Measurements from ENCODE around the gene ANKH.
"Not testable (repeated sequence)": the region's sequence is repeated elsewhere in the genome, so short reads cannot be mapped to it uniquely, and the experiment has no call there.

Gene ANKH
- 72.6 to 75.9 (median 74.6) reads per million in 3 donors for total RNA-seq

DNA sequence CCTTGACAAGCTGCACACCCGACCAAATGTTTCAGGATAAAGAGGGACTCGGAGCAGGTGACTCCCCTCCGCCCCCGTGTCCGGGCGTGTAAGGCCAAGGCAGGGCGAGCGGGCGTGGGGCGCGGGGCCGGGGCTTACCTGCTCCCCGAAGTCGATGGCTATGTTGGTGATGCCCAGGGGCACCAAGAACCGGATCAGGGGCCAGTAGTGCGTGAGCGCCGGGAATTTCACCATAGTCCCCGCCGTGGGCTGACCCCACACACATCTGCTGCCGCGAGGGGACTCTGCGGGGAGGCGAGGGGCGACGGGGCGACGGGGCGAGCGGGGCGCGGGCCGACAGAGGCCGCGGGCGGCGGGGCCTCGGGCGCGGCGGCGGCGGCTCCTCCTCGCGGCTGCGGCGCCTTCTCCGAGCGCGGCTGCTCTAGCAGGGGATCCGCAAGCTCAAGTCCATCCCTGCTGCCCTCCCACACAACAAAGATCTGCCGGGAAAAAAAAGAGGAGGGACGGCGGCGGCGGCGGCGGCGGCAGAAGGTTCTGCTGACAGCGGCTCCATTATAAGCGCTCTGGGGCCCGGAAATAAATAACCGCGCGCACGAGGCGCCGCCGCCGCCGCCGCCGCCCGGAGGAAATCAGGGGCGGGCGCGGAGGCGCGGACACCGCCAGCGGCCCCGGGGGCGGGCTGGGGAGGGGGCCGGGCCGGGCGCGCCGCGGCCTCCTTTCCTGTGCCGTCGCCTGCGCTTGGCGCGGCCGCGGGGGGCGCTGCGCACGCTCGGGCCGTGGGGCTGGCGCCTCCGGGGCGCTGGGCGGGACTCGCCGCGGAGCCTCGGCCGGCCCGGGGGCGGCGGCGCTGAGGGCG, at the start of gene ANKH:
TSS of gene ANKH (minus strand) at position 565 of the 856 bp plus-strand sequence. CDS start at position 234, 331 bp downstream.
- Histone ChIP-seq H3K27ac (ENCODE audit: insufficient read depth, low read length, poor library complexity, severe bottlenecking) (peak within 1 kb of the TSS; percentile 69), H3K36me3 (ENCODE audit: control insufficient read depth, insufficient read depth, low read length) (no peaks in the 10 kb centered on the region), H3K9me3 (ENCODE audit: control insufficient read depth, low read length) (no peaks in the 10 kb centered on the region), H3K4me1 (ENCODE audit: control insufficient read depth, insufficient read depth, low read length, poor library complexity, severe bottlenecking) (peaks cover 7% of the 10 kb centered on the region), H3K4me3 (ENCODE audit: insufficient read depth, low read depth, low read length, poor library complexity, severe bottlenecking) (peak within 1 kb of the TSS; percentile 75), H3K27me3 (replicated peaks; ENCODE audit: control insufficient read depth, insufficient read depth, low read length, poor library complexity, severe bottlenecking) (no peaks in the 10 kb centered on the region)
- peak; percentile 69 to 75 (median 71) for DNase-seq

DNA sequence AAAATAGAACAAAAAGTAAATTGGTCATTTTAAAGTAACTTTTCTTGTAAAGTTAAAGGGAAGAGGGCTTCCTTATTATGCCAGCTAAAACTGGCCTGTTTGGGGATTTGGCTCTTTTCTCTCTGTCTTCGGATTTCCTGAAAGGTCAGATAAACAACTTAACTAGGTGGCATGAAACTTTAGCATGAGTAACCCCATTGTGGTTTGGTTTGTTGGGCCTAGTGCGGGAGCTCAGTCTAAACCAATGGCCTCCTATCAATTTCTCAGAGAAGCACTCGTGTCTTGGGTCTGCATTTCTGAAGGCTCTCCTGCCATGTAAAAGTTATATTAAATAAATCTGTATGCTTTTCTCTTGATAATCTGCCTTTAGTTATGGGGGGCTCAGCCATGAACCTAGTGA, 48.5 kb upstream of the ANKH start:
- no peak for DNase-seq
- no peak overlapping the region for H3K4me3 ChIP-seq (ENCODE audit: insufficient read depth, low read depth, low read length, poor library complexity, severe bottlenecking)
- no peaks in the 10 kb centered on the region for H3K9me3 ChIP-seq (ENCODE audit: control insufficient read depth, low read length)
- peaks cover under 1% of the 10 kb centered on the region for H3K4me1 ChIP-seq (ENCODE audit: control insufficient read depth, insufficient read depth, low read length, poor library complexity, severe bottlenecking)
- no peaks in the 10 kb centered on the region for H3K36me3 ChIP-seq (ENCODE audit: control insufficient read depth, insufficient read depth, low read length)
- H3K27me3 ChIP-seq (replicated peaks; ENCODE audit: control insufficient read depth, insufficient read depth, low read length, poor library complexity, severe bottlenecking), result no peaks in the 10 kb centered on the region
- H3K27ac ChIP-seq (ENCODE audit: insufficient read depth, low read length, poor library complexity, severe bottlenecking), result no peak overlapping the region

DNA sequence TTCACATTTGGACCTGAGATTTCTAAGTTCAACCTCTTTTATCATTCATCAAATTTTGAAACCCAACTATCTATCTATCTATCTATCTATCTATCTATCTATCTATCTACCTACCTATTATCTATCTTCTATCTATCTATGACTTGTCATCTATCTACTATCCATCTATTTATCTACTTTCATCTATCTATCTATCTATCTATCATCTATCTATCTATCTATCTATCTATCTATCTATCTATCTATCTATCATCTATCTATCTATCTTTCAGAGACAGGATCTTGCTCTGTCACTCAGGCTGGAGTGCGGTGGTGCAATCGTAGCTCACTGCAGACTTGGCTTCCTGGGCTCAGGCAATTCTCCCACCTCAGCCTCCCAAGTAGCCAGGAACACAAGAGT, 47.5 kb upstream of the ANKH start:
- not testable (repeated sequence) for H3K36me3 ChIP-seq (ENCODE audit: control insufficient read depth, insufficient read depth, low read length); H3K4me3 ChIP-seq (ENCODE audit: insufficient read depth, low read depth, low read length, poor library complexity, severe bottlenecking); H3K27me3 ChIP-seq (replicated peaks; ENCODE audit: control insufficient read depth, insufficient read depth, low read length, poor library complexity, severe bottlenecking); H3K4me1 ChIP-seq (ENCODE audit: control insufficient read depth, insufficient read depth, low read length, poor library complexity, severe bottlenecking); H3K9me3 ChIP-seq (ENCODE audit: control insufficient read depth, low read length); H3K27ac ChIP-seq (ENCODE audit: insufficient read depth, low read length, poor library complexity, severe bottlenecking); DNase-seq

DNA sequence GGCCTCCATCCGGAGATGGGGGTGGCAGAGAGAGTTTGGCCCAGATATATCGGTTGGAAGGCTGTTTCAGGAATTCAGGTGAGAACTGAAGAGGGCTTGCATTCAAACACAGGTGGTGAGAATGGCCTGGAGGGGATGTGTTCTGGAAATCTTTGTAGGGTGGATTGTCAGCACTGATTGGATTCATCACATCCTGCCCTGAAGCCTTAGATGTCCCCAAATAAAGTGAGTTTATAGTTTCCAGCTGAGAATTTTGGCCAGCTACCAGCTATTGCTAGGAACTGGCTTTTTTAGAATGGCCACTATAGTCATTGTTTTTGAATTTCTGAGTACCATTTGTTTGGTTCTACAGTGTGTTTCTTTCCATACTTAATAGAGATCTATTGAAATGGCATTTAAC, 46.1 kb upstream of the ANKH start:
- DNase-seq, result no peak
- H3K36me3 ChIP-seq (ENCODE audit: control insufficient read depth, insufficient read depth, low read length), result no peaks in the 10 kb centered on the region
- H3K27ac ChIP-seq (ENCODE audit: insufficient read depth, low read length, poor library complexity, severe bottlenecking), result no peak overlapping the region
- H3K27me3 ChIP-seq (replicated peaks; ENCODE audit: control insufficient read depth, insufficient read depth, low read length, poor library complexity, severe bottlenecking), result no peaks in the 10 kb centered on the region
- H3K9me3 ChIP-seq (ENCODE audit: control insufficient read depth, low read length), result no peaks in the 10 kb centered on the region
- no peaks in the 10 kb centered on the region for H3K4me1 ChIP-seq (ENCODE audit: control insufficient read depth, insufficient read depth, low read length, poor library complexity, severe bottlenecking)
- H3K4me3 ChIP-seq (ENCODE audit: insufficient read depth, low read depth, low read length, poor library complexity, severe bottlenecking), result no peak overlapping the region

DNA sequence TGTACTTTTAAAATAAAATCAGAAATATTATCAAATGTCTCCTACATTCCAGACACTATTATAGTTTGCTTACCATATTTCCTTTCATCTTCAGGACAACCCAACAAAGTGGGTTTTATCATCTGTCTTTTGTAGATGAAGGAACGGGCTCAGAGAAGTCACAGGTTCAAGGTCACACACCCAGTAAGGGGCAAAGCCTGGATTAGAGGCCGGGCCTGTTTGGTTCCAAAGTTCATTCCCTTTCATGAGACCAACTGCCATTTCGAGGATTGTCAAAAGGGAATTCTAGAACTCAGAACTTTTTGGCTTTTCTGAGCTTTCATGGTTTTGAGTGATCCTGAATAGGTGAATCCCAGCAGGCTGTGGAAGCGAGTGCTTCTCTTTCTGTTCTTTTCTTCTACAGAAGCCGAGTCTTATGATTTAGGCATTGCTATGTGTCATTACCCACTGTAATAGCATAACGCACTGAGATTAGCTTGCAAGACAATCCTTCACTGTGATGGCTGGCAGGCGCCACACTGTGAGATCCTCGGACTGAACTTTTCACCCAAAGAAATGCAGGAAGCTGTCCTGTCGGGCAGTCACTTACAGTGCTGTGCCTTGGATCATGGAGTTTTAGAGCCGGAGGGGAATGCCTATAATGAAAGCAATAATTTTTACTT, 43.8 kb upstream of the ANKH start:
- no peak overlapping the region for H3K4me3 ChIP-seq (ENCODE audit: insufficient read depth, low read depth, low read length, poor library complexity, severe bottlenecking)
- no peaks in the 10 kb centered on the region for H3K36me3 ChIP-seq (ENCODE audit: control insufficient read depth, insufficient read depth, low read length)
- DNase-seq, result no peak
- no peak overlapping the region for H3K27ac ChIP-seq (ENCODE audit: insufficient read depth, low read length, poor library complexity, severe bottlenecking)
- H3K4me1 ChIP-seq (ENCODE audit: control insufficient read depth, insufficient read depth, low read length, poor library complexity, severe bottlenecking), result no peaks in the 10 kb centered on the region
- no peaks in the 10 kb centered on the region for H3K27me3 ChIP-seq (replicated peaks; ENCODE audit: control insufficient read depth, insufficient read depth, low read length, poor library complexity, severe bottlenecking)
- no peaks in the 10 kb centered on the region for H3K9me3 ChIP-seq (ENCODE audit: control insufficient read depth, low read length)

DNA sequence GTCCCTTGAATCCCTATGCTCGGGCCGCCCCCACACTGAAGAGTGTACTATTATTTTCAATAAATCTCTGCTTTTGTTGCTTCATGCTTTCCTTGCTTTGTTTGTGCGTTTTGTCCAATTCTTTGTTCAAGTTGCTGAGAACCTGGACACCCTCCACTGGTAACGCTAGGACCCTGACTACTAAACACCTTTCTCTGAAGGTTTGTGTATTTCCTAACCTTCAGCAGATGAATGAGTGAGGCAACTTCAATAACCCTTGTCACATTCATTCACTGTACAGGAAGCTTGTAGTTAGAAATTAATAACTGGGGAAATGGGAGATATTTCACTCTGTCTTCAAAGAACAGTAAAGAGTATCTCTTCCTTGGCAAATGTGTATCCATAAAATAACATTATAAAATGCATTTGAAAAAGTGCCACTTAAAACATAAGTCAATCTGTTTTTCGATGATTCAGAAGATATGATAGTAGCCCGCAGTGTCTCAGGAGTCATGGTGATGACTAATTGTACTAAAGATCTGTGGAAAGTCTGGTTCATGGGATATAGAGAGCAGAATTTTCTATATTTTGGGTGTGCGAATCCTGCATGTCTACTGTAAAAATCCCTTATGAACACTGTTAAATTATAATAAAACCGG, 43.2 kb upstream of the ANKH start:
- H3K4me1 ChIP-seq (ENCODE audit: control insufficient read depth, insufficient read depth, low read length, poor library complexity, severe bottlenecking), result no peaks in the 10 kb centered on the region
- no peak for DNase-seq

DNA sequence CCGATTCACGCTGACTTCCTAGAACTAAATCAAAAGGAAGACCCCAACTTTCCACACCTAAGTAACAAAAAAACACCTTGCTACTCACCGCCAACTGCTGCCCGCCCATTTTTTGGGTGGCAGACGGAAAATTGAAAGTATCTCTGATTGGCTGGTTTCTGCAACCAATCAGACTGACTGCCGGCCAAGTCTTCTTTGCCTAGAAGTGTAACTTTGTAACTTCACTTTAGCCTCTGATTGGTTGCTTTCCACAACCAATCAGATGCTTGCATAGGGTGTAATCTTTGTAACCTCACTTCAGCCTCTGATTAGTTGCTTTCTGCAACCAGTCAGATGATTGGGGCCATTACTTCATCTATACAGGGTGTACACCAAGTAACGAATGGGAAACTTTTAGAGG, 42.6 kb upstream of the ANKH start:
- H3K4me3 ChIP-seq (ENCODE audit: insufficient read depth, low read depth, low read length, poor library complexity, severe bottlenecking), result no peak overlapping the region
- DNase-seq, result no peak
- H3K36me3 ChIP-seq (ENCODE audit: control insufficient read depth, insufficient read depth, low read length), result no peaks in the 10 kb centered on the region
- H3K9me3 ChIP-seq (ENCODE audit: control insufficient read depth, low read length), result no peaks in the 10 kb centered on the region
- no peaks in the 10 kb centered on the region for H3K27me3 ChIP-seq (replicated peaks; ENCODE audit: control insufficient read depth, insufficient read depth, low read length, poor library complexity, severe bottlenecking)
- no peak overlapping the region for H3K27ac ChIP-seq (ENCODE audit: insufficient read depth, low read length, poor library complexity, severe bottlenecking)
- H3K4me1 ChIP-seq (ENCODE audit: control insufficient read depth, insufficient read depth, low read length, poor library complexity, severe bottlenecking), result no peaks in the 10 kb centered on the region

More for the DNA sequence above, 43.2 kb upstream of the ANKH start:
- Histone ChIP-seq H3K9me3 (ENCODE audit: control insufficient read depth, low read length) (no peaks in the 10 kb centered on the region), H3K4me3 (ENCODE audit: insufficient read depth, low read depth, low read length, poor library complexity, severe bottlenecking) (no peak overlapping the region), H3K36me3 (ENCODE audit: control insufficient read depth, insufficient read depth, low read length) (no peaks in the 10 kb centered on the region), H3K27me3 (replicated peaks; ENCODE audit: control insufficient read depth, insufficient read depth, low read length, poor library complexity, severe bottlenecking) (no peaks in the 10 kb centered on the region), H3K27ac (ENCODE audit: insufficient read depth, low read length, poor library complexity, severe bottlenecking) (no peak overlapping the region)

DNA sequence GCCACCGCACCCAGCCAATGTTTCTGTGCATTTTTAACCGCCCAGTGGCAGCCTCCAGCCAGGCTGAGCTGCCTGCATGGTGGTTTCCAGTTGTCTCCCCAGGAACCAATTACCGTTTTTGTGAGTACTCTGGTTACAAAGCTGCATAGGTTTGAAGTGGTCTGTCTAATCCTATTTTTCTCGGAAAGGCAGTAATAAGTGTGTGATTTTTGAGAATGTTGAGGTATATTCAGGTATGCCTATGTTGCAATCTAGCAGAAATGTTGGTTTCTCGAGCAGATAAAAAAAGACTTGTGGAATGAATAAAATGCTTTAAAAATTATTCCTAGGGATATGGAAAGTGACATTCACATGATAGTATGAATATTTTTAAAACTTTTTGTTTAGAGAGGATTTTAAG, 41.5 kb upstream of the ANKH start:
- no peaks in the 10 kb centered on the region for H3K36me3 ChIP-seq (ENCODE audit: control insufficient read depth, insufficient read depth, low read length)

DNA sequence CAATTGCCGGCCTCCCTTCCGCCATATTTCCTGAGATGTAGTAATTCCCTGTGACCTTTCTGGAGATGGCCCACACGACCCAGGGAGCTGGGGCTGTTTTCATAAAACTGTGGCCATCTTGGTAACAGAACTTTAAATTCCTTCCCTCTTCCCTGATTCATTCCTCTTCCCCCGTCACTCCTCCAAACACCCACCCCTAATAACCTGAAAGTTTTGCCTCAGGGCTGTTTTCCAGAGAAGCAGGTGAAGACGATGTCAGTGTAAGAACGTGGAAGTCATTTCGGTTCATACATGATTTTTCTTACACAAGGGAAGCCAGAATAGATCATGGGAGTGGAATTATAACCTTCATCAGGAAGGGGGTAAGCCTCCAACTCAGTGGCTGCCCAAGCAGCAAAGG, 40.6 kb upstream of the ANKH start:
- DNase-seq, result no peak
- no peak overlapping the region for H3K27ac ChIP-seq (ENCODE audit: insufficient read depth, low read length, poor library complexity, severe bottlenecking)
- no peaks in the 10 kb centered on the region for H3K9me3 ChIP-seq (ENCODE audit: control insufficient read depth, low read length)
- H3K36me3 ChIP-seq (ENCODE audit: control insufficient read depth, insufficient read depth, low read length), result no peaks in the 10 kb centered on the region
- no peaks in the 10 kb centered on the region for H3K4me1 ChIP-seq (ENCODE audit: control insufficient read depth, insufficient read depth, low read length, poor library complexity, severe bottlenecking)
- H3K27me3 ChIP-seq (replicated peaks; ENCODE audit: control insufficient read depth, insufficient read depth, low read length, poor library complexity, severe bottlenecking), result no peaks in the 10 kb centered on the region
- H3K4me3 ChIP-seq (ENCODE audit: insufficient read depth, low read depth, low read length, poor library complexity, severe bottlenecking), result no peak overlapping the region

More for the DNA sequence above, 41.5 kb upstream of the ANKH start:
- Histone ChIP-seq H3K27ac (ENCODE audit: insufficient read depth, low read length, poor library complexity, severe bottlenecking) (no peak overlapping the region), H3K9me3 (ENCODE audit: control insufficient read depth, low read length) (no peaks in the 10 kb centered on the region), H3K4me3 (ENCODE audit: insufficient read depth, low read depth, low read length, poor library complexity, severe bottlenecking) (no peak overlapping the region), H3K4me1 (ENCODE audit: control insufficient read depth, insufficient read depth, low read length, poor library complexity, severe bottlenecking) (no peaks in the 10 kb centered on the region), H3K27me3 (replicated peaks; ENCODE audit: control insufficient read depth, insufficient read depth, low read length, poor library complexity, severe bottlenecking) (no peaks in the 10 kb centered on the region)
- no peak for DNase-seq

DNA sequence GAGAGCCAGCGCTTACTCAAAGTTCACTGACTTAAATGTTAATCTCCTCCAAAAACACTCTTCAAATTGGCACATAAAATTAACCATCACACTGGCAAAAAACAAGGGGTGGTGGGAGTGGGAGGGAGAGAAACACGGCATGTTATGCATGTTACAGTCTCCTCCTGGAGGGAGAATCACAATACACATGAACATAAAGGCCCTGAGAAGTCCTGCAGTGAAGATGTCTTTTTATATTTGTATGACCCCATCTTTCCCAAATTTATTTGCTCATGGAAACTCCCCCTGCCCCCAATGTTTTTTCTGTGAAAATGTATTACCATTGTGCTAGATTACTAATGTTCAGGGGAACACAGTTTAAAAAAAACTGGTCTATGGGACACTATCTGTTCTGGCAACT, 37.8 kb upstream of the ANKH start:
- H3K9me3 ChIP-seq (ENCODE audit: control insufficient read depth, low read length), result no peaks in the 10 kb centered on the region
- no peaks in the 10 kb centered on the region for H3K4me1 ChIP-seq (ENCODE audit: control insufficient read depth, insufficient read depth, low read length, poor library complexity, severe bottlenecking)
- no peaks in the 10 kb centered on the region for H3K27me3 ChIP-seq (replicated peaks; ENCODE audit: control insufficient read depth, insufficient read depth, low read length, poor library complexity, severe bottlenecking)
- no peak overlapping the region for H3K27ac ChIP-seq (ENCODE audit: insufficient read depth, low read length, poor library complexity, severe bottlenecking)
- DNase-seq, result no peak
- no peaks in the 10 kb centered on the region for H3K36me3 ChIP-seq (ENCODE audit: control insufficient read depth, insufficient read depth, low read length)
- H3K4me3 ChIP-seq (ENCODE audit: insufficient read depth, low read depth, low read length, poor library complexity, severe bottlenecking), result no peak overlapping the region

All from effector memory CD4-positive, alpha-beta T cell (primary cell).